ENCODE results near the gene AANAT. TPM values are rescaled to one million over a fixed set of nuclear protein-coding genes. Genes with fewer than 3 reads are reported as not detected.

The AANAT gene
- not detected for total RNA-seq

DNA sequence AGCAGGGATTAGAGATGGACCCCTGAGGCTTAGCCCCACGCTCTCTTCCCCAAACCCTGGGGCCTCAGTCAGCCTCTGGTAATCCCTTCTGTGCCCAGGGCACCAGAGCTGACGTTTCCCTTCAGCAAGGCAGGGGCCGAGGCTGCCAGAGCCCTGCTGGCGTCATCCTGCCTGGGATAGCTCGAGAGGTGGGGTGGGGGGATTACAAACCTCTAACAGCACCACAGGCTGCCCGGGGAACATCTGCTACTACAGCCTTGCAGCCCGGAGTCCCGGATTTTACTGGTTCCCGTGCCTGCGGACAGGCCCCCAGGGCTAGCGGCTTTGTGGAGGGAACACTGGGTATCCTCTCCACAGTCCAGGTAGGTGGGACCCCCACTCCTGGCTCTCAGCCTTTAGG, at the start of gene AANAT:
Gene AANAT (plus strand): TSS at position 238 of the 400 bp plus-strand sequence. CDS start 1,144 bp downstream, outside the sequence.
- H3K4me3 ChIP-seq, result no peak within 1 kb of the TSS
- H3K27me3 ChIP-seq, result no peaks in the 10 kb centered on the region
- H3K36me3 ChIP-seq, result peaks cover 4% of the 10 kb centered on the region
- no peaks in the 10 kb centered on the region for H3K9me3 ChIP-seq
- TF ChIP-seq CTCF (IDR thresholded peaks at IDR 0.05), result no peak
- no peak for DNase-seq (ENCODE audit: low spot score)
- no peak within 1 kb of the TSS for H3K27ac ChIP-seq
- H3K4me1 ChIP-seq, result peaks cover 0 to 11% of the 10 kb centered on the region in 2 donors

DNA sequence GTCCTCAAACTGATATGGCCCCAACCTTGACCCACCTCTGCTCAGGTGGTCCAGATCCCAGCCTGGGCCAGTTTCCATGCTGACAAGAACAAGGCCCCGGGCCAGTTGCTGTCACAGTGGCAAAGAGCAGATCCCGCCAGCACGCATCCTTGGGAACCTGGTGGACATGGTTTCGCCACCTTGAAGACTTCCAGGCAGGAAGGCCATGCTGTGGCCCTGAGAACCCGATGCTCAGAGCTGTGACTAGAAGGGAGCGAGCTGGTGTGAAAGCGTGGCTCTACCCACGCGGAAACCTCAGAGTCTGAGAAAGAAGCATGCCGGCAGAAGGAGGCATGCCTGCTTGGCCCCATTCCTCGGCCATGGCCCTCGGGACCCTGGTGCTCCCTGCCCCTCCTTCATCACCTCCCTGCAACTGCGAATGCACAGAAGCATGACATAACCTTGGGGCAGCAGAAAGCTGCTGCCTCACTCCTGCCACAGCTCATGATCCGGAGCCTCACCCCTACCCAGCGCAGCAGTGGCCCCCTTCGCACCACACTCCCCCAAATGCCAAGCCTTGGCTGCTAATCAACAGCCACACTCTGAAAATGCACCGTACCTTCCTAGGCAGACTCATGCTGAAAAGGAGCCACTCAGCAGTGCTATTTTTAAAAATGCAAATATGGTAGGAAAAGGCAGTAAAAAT, 47.7 kb upstream of the AANAT start:
- TF ChIP-seq CTCF (IDR thresholded peaks at IDR 0.05), result no peak
- no peaks in the 10 kb centered on the region for H3K36me3 ChIP-seq
- H3K9me3 ChIP-seq, result no peaks in the 10 kb centered on the region
- H3K4me3 ChIP-seq, result no peak overlapping the region
- no peaks in the 10 kb centered on the region for H3K27me3 ChIP-seq
- peak overlapping the region; percentile 67 to 77 for H3K27ac ChIP-seq
- no peak for DNase-seq (ENCODE audit: low spot score)
- peaks cover 0 to 55% of the 10 kb centered on the region in 2 donors for H3K4me1 ChIP-seq

- H3K9me3 ChIP-seq, result no peaks in the 10 kb centered on the region
- no peaks in the 10 kb centered on the region for H3K36me3 ChIP-seq
- no peak for TF ChIP-seq CTCF (IDR thresholded peaks at IDR 0.05)
- DNase-seq (ENCODE audit: low spot score), result no peak
- H3K4me1 ChIP-seq, result peaks cover 0 to 47% of the 10 kb centered on the region in 2 donors
- peak overlapping the region; percentile 67 to 77 for H3K27ac ChIP-seq
- H3K27me3 ChIP-seq, result no peaks in the 10 kb centered on the region
- no peak overlapping the region for H3K4me3 ChIP-seq
Measured at GRCh38 chr17:76420356-76421043, 46.9 kb upstream of the AANAT start.

- no peaks in the 10 kb centered on the region for H3K9me3 ChIP-seq
- H3K36me3 ChIP-seq, result no peaks in the 10 kb centered on the region
- peak; percentile 64 for DNase-seq (ENCODE audit: low spot score)
- H3K27me3 ChIP-seq, result no peaks in the 10 kb centered on the region
- H3K27ac ChIP-seq, result peak overlapping the region; percentile 67 to 77
- peaks cover 0 to 46% of the 10 kb centered on the region in 2 donors for H3K4me1 ChIP-seq
- H3K4me3 ChIP-seq, result no peak overlapping the region
- TF ChIP-seq CTCF (IDR thresholded peaks at IDR 0.05), result no peak
Measured at GRCh38 chr17:76421044-76421407, 46.4 kb upstream of the AANAT start.

DNA sequence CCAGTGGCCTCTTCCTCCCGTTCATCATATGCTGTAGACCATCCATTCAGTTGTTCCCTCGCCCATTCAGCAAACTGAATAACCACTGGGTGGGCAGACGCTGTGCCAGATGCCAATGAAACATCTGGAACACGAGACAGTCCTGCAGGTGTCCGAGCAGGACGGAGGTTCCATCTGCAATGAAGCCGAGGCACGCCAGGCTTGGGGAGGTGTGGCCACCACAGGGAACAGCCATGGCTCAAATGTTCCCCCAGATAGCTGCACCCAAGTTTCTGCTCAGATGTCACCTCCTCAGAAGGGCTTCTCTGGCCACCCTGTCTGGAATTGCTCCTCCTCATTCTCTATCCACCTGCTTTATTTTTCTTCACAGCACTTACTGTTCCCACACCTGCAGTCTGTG, 45.0 kb upstream of the AANAT start:
- Histone ChIP-seq H3K27ac (peak overlapping the region in 1 of 2 donors; percentile 67), H3K4me1 (peaks cover 0 to 43% of the 10 kb centered on the region in 2 donors), H3K27me3 (no peaks in the 10 kb centered on the region), H3K36me3 (no peaks in the 10 kb centered on the region), H3K4me3 (no peak overlapping the region), H3K9me3 (no peaks in the 10 kb centered on the region)
- DNase-seq (ENCODE audit: low spot score), result no peak
- TF ChIP-seq CTCF (IDR thresholded peaks at IDR 0.05), result no peak
